GM23338 (cell line): Measurements from ENCODE around the gene AKAP10. TPM values are rescaled to one million over a fixed set of nuclear protein-coding genes. Genes with fewer than 3 reads are reported as not detected.

Experiments used
- ATAC-seq: fragments of 200-7000 bp; cut with Tn5 transposase; 3 replicates; pipeline ENCODE4 v1.9.1; 2020
- DNase-seq: peaks from one replicate; pipeline ENCODE4 v3.0.0-alpha.2; 2015; ENCODE audit warnings: low spot score
- H2AFZ ChIP-seq: fragments of 200-600 bp; sonication (generic); 2 replicates; pipeline ENCODE4 v1.8.0; 2016; ENCODE audit warnings: antibody characterized with exemption, mild to moderate bottlenecking, moderate library complexity
- H3F3A ChIP-seq: fragments of 200-600 bp; sonication (generic); replicated peaks from 2 replicates; pipeline ENCODE4 v1.8.0; 2017; ENCODE audit warnings: antibody characterized with exemption, mixed run types, low read depth
- H3K27ac ChIP-seq: fragments of 200-600 bp; sonication (generic); 2 replicates; pipeline ENCODE4 v1.6.1; 2016; ENCODE audit warnings: low read depth
- H3K27me3 ChIP-seq: fragments of 200-600 bp; sonication (generic); 2 replicates; pipeline ENCODE4 v1.8.0; 2016; ENCODE audit warnings: mild to moderate bottlenecking, mixed run types, moderate library complexity; ENCODE audit not compliant: insufficient read depth
- H3K36me3 ChIP-seq: fragments of 200-600 bp; sonication (generic); 2 replicates; pipeline ENCODE4 v1.8.0; 2016; ENCODE audit warnings: mild to moderate bottlenecking; ENCODE audit not compliant: insufficient read depth
- H3K4me1 ChIP-seq: fragments of 200-600 bp; sonication (generic); 2 replicates; pipeline ENCODE4 v1.8.0; 2016; ENCODE audit warnings: mild to moderate bottlenecking, moderate library complexity; ENCODE audit not compliant: insufficient read depth
- H3K4me2 ChIP-seq: fragments of 200-600 bp; sonication (generic); 2 replicates; pipeline ENCODE4 v1.7.1; 2017; ENCODE audit warnings: mixed run types
- H3K4me3 ChIP-seq: fragments of 200-600 bp; sonication (generic); 2 replicates; pipeline ENCODE4 v1.6.1; 2016; ENCODE audit warnings: mixed run types
- H3K79me2 ChIP-seq: fragments of 200-600 bp; sonication (generic); replicated peaks from 2 replicates; pipeline ENCODE4 v1.8.0; 2017; ENCODE audit warnings: mild to moderate bottlenecking; ENCODE audit not compliant: insufficient read depth
- H3K9me2 ChIP-seq: fragments of 200-600 bp; sonication (generic); 2 replicates; pipeline ENCODE4 v1.8.0; 2017; ENCODE audit not compliant: insufficient read depth
- H4K20me1 ChIP-seq: fragments of 200-600 bp; sonication (generic); replicated peaks from 2 replicates; pipeline ENCODE4 v1.8.0; 2017; ENCODE audit warnings: mild to moderate bottlenecking; ENCODE audit not compliant: insufficient read depth
- H3K27ac Mint-ChIP-seq: 2 replicates; pipeline ENCODE4 v1.8.0; 2020; ENCODE audit warnings: inconsistent platforms, mild to moderate bottlenecking, moderate library complexity, mixed read lengths
- H3K27me3 Mint-ChIP-seq: 3 replicates; pipeline ENCODE4 v1.8.0; 2022; ENCODE audit warnings: low read depth, mild to moderate bottlenecking, moderate library complexity, mixed read lengths, inconsistent platforms; ENCODE audit not compliant: insufficient read depth, poor library complexity
- H3K36me3 Mint-ChIP-seq: 3 replicates; pipeline ENCODE4 v1.8.0; 2021; ENCODE audit warnings: low read depth, mild to moderate bottlenecking, inconsistent platforms, moderate library complexity, mixed read lengths
- H3K4me1 Mint-ChIP-seq: 3 replicates; pipeline ENCODE4 v1.8.0; 2020; ENCODE audit warnings: mild to moderate bottlenecking, inconsistent platforms, mixed read lengths
- H3K4me3 Mint-ChIP-seq: 3 replicates; pipeline ENCODE4 v1.8.0; 2021; ENCODE audit warnings: moderate library complexity, mild to moderate bottlenecking, inconsistent platforms, mixed read lengths
- H3K9me3 Mint-ChIP-seq: 3 replicates; pipeline ENCODE4 v1.8.0; 2020; ENCODE audit warnings: moderate library complexity, mild to moderate bottlenecking, inconsistent platforms, mixed read lengths
- CREB1 ChIP-seq: fragments of 250-450 bp; sonication (Bioruptor Pico); IDR thresholded peaks from 2 replicates; pipeline ENCODE4 v1.5.0; 2020; ENCODE audit warnings: low read depth, mild to moderate bottlenecking, moderate library complexity
- CTCF ChIP-seq, 2 experiments: fragments of 200-600 bp in 1 of 2; sonication (generic) in 1 of 2; conservative IDR thresholded peaks; 2 replicates each; pipeline versions ENCODE4 v1.5.1 to v1.6.1; 2016 to 2017; ENCODE audit warnings: antibody characterized with exemption in 2 of 2, low read depth in 2 of 2, mild to moderate bottlenecking in 2 of 2, moderate library complexity in 1 of 2
- ETS1 ChIP-seq: IDR thresholded peaks from 2 replicates; pipeline ENCODE4 v1.6.1; 2016; ENCODE audit warnings: antibody characterized with exemption
- EZH2 ChIP-seq: fragments of 200-600 bp; sonication (generic); IDR thresholded peaks from one replicate; pipeline ENCODE4 v1.8.0; 2017; ENCODE audit warnings: antibody characterized with exemption, mild to moderate bottlenecking, low read depth; ENCODE audit not compliant: unreplicated experiment
- EZH2phosphoT487 ChIP-seq: fragments of 200-600 bp; sonication (generic); IDR thresholded peaks from one replicate; pipeline ENCODE4 v1.8.1; 2018; ENCODE audit warnings: antibody characterized with exemption; ENCODE audit not compliant: unreplicated experiment
- JUNB ChIP-seq: IDR thresholded peaks from one replicate; pipeline ENCODE4 v1.6.1; 2016; ENCODE audit warnings: antibody characterized with exemption; ENCODE audit not compliant: unreplicated experiment
- NANOG ChIP-seq: IDR thresholded peaks from 2 replicates; pipeline ENCODE4 v1.6.1; 2016; ENCODE audit warnings: antibody characterized with exemption, borderline replicate concordance
- POLR2AphosphoS5 ChIP-seq: IDR thresholded peaks from 2 replicates; pipeline ENCODE4 v1.6.1; 2016; ENCODE audit warnings: antibody characterized with exemption, low read depth
- REST ChIP-seq: IDR thresholded peaks from one replicate; pipeline ENCODE4 v1.6.1; 2018; ENCODE audit warnings: antibody characterized with exemption; ENCODE audit not compliant: unreplicated experiment
- STAT1 ChIP-seq: IDR thresholded peaks from one replicate; pipeline ENCODE4 v1.6.1; 2016; ENCODE audit warnings: antibody characterized with exemption; ENCODE audit not compliant: unreplicated experiment
- ZNF114 ChIP-seq: fragments of 250-450 bp; sonication (Bioruptor Pico); IDR thresholded peaks from 2 replicates; pipeline ENCODE4 v1.5.0; 2020; ENCODE audit warnings: mild to moderate bottlenecking, moderate library complexity
- ZNF331 ChIP-seq: fragments of 250-450 bp; sonication (Bioruptor Pico); IDR thresholded peaks from 2 replicates; pipeline ENCODE4 v1.5.0; 2020; ENCODE audit warnings: low read depth, mild to moderate bottlenecking, moderate library complexity
- ZNF462 ChIP-seq: fragments of 250-450 bp; sonication (Bioruptor Pico); IDR thresholded peaks from 2 replicates; pipeline ENCODE4 v1.5.0; 2020; ENCODE audit warnings: mild to moderate bottlenecking, moderate library complexity
- polyA plus RNA-seq: library from polyadenylated mRNA; unstranded; fragments of >200 nt; fragmentation: Nextera tagmentation; extraction: Ambion mirVana; gene quantifications from 2 replicates; pipeline ENCODE4 v1.2.1, GENCODE V29; 2016
- total RNA-seq: library from RNA; depleted of rRNA; stranded (reverse); fragments of >200 nt; shearing (Covaris generic); gene quantifications from 2 replicates; pipeline ENCODE4 v1.2.3, GENCODE V29; 2014

The AKAP10 gene
- total and polyA plus RNA-seq, 2 experiments from 2014 or later: 16.7 to 25.9 TPM

- H3K4me1 Mint-ChIP-seq: no peaks in the 10 kb centered on the region
- Histone ChIP-seq H3K9me2 (no peaks in the 10 kb centered on the region), H3K4me3 (no peak overlapping the region), H3F3A (0 out of 2 replicates have a peak, but pooled peaks cover 3% of the 10 kb centered on the region), H3K79me2 (no peaks in the 10 kb centered on the region), H3K27ac (no peak overlapping the region), H3K4me1 (no peaks in the 10 kb centered on the region), H3K27me3 (no peaks in the 10 kb centered on the region), H2AFZ (no peak overlapping the region), H3K36me3 (peaks cover 52% of the 10 kb centered on the region), H4K20me1 (0 out of 2 replicates have a peak, but pooled peaks cover 2% of the 10 kb centered on the region), H3K4me2 (no peak overlapping the region)
- H3K27me3 Mint-ChIP-seq: no peaks in the 10 kb centered on the region
- H3K4me3 Mint-ChIP-seq: no peak overlapping the region
- no peaks in the 10 kb centered on the region for H3K9me3 Mint-ChIP-seq
- ATAC-seq (no peak), DNase-seq (no peak)
- H3K27ac Mint-ChIP-seq: no peak overlapping the region
- peaks cover 62% of the 10 kb centered on the region for H3K36me3 Mint-ChIP-seq
- TF ChIP-seq CTCF (conservative IDR thresholded peaks at IDR 0.05; ENCODE audit: low read depth in 2 of 2) (no peak), EZH2phosphoT487 (no peak), NANOG (no peak), STAT1 (no peak), ZNF114 (CRISPR knock-in tag) (no peak), CREB1 (CRISPR knock-in tag) (no peak), POLR2AphosphoS5 (no peak), ETS1 (no peak), JUNB (no peak), REST (no peak), EZH2 (no peak), ZNF462 (CRISPR knock-in tag) (no peak), ZNF331 (CRISPR knock-in tag) (no peak)
Observed at GRCh38 chr17:19933628-19934027, 44.0 kb downstream of the AKAP10 start.
